GM12878 (cell line): Measurements from ENCODE around the gene GIPC3. TPM values are rescaled to one million over a fixed set of nuclear protein-coding genes. Genes with fewer than 3 reads are reported as not detected.

Experiments
- ATAC-seq: fragments of 200-7000 bp; cut with Tn5 transposase; 3 replicates; pipeline ENCODE4 v1.9.1; 2020; ENCODE audit warnings: mild to moderate bottlenecking, moderate library complexity
- BruUV-seq: library from RNA; stranded (reverse); fragments of 400-500 nt; replicated peaks from 2 replicates; lab custom pipeline; 2021; lab: Mats Ljungman, UMichigan
- CTCF ChIA-PET: fragments of 300-600 bp; sonication (Branson Sonifier 250); formaldehyde crosslinking; extraction: SDS; loops from one replicate; lab custom pipeline; 2021; ENCODE audit warnings: inconsistent platforms; lab: Yijun Ruan, JAX
- POLR2A ChIA-PET: fragments of 350-600 bp; formaldehyde crosslinking; extraction: SDS; loops from one replicate; lab custom pipeline; 2021; ENCODE audit warnings: inconsistent platforms; lab: Charles Lee
- RAD21 ChIA-PET: fragments of 300-600 bp; sonication (Branson Sonifier 250); formaldehyde crosslinking; loops from one replicate; lab custom pipeline; 2023; ENCODE audit warnings: antibody characterized with exemption; ENCODE audit not compliant: unreplicated experiment; lab: Charles Lee
- SMC1A ChIA-PET: fragments of 300-600 bp; sonication (Branson Sonifier 250); formaldehyde crosslinking; loops from one replicate; lab custom pipeline; 2023; ENCODE audit not compliant: unreplicated experiment, uncharacterized antibody; lab: Charles Lee
- DNase-seq: peaks from one replicate; pipeline ENCODE4 v3.0.0-alpha.2; 2011; ENCODE audit warnings: low read depth, low spot score
- FAIRE-seq: peaks from 3 replicates; lab custom pipeline; 2011; peaks lifted over from hg19 to GRCh38; lab: Jason Lieb, UNC
- H2AFZ ChIP-seq: 2 replicates; pipeline ENCODE4 v1.6.0; 2011; ENCODE audit warnings: low read depth, low read length, control low read depth; ENCODE audit not compliant: control insufficient read depth
- H3K27ac ChIP-seq: 2 replicates; pipeline ENCODE4 v1.5.1; 2011; ENCODE audit warnings: control low read depth; ENCODE audit not compliant: control insufficient read depth, insufficient read depth
- H3K27me3 ChIP-seq, 2 experiments: replicated peaks in 1 of 2; 2 replicates each; pipeline versions ENCODE4 v1.6.0 to v1.6.1; 2011; ENCODE audit warnings: low read length in 1 of 2; ENCODE audit not compliant: control insufficient read depth in 2 of 2, insufficient read depth in 2 of 2
- H3K36me3 ChIP-seq, 2 experiments: 2 replicates each; pipeline ENCODE4 v1.5.1; 2011; ENCODE audit warnings: low read length in 1 of 2; ENCODE audit not compliant: control insufficient read depth in 2 of 2, insufficient read depth in 2 of 2
- H3K4me1 ChIP-seq: 2 replicates; pipeline ENCODE4 v1.6.1; 2011; ENCODE audit warnings: mild to moderate bottlenecking, low read length, moderate library complexity, mixed read lengths; ENCODE audit not compliant: control insufficient read depth, insufficient read depth
- H3K4me2 ChIP-seq: 2 replicates; pipeline ENCODE4 v1.6.0; 2011; ENCODE audit warnings: control low read depth; ENCODE audit not compliant: control insufficient read depth, insufficient read depth
- H3K4me3 ChIP-seq: fragments of 200-600 bp; sonication (generic); 2 replicates; pipeline ENCODE4 v1.5.1; 2016
- H3K79me2 ChIP-seq: 2 replicates; pipeline ENCODE4 v1.6.0; 2011; ENCODE audit warnings: low read length; ENCODE audit not compliant: control insufficient read depth, insufficient read depth
- H3K9ac ChIP-seq: 2 replicates; pipeline ENCODE4 v1.8.0; 2011; ENCODE audit warnings: low read length, control low read depth, mixed read lengths; ENCODE audit not compliant: control insufficient read depth, insufficient read depth
- H3K9me3 ChIP-seq: replicated peaks from 3 replicates; pipeline ENCODE4 v1.5.1; 2011; ENCODE audit warnings: mild to moderate bottlenecking, low read length; ENCODE audit not compliant: control insufficient read depth, insufficient read depth
- H4K20me1 ChIP-seq: 2 replicates; pipeline ENCODE4 v1.6.0; 2011; ENCODE audit not compliant: control insufficient read depth, insufficient read depth
- ETV6 ChIP-seq, 2 experiments: fragments of 450-650 bp in 1 of 2; IDR thresholded peaks in 1 of 2; conservative IDR thresholded peaks in 1 of 2; 2 replicates each; pipeline ENCODE4 v1.6.1; 2014; ENCODE audit warnings: antibody characterized with exemption in 1 of 2, borderline replicate concordance in 1 of 2, low read depth in 1 of 2, mild to moderate bottlenecking in 1 of 2, moderate library complexity in 1 of 2
- MEF2A ChIP-seq: IDR thresholded peaks from 2 replicates; pipeline ENCODE4 v1.6.1; 2011; ENCODE audit warnings: low read depth, mild to moderate bottlenecking, low read length, moderate library complexity; ENCODE audit not compliant: insufficient read depth
- NFXL1 ChIP-seq: fragments of 450-650 bp; IDR thresholded peaks from 2 replicates; pipeline ENCODE4 v1.6.1; 2017; ENCODE audit warnings: antibody characterized with exemption, mild to moderate bottlenecking, borderline replicate concordance
- SP1 ChIP-seq: IDR thresholded peaks from one replicate; pipeline ENCODE4 v1.6.1; 2011; ENCODE audit warnings: low read depth, low read length
- WGBS: methylation state at CpG from one replicate; pipeline ENCODE4 v1.1.6; 2016; ENCODE audit warnings: low lambda C conversion rate; ENCODE audit not compliant: insufficient replicate concordance, insufficient coverage; ENCODE audit errors: missing lambda C conversion rate; 5-methylcytosine and 5-hydroxymethylcytosine counted together
- in situ Hi-C: fragments of 300-500 bp; cut with MboI; formaldehyde crosslinking; loops from 9 replicates; pipeline ENCODE4 v1.14.3; 2018; ENCODE audit warnings: mixed read lengths
- intact Hi-C: fragments of 100-400 bp; cut with micrococcal nuclease; formaldehyde crosslinking; loops from one replicate; pipeline ENCODE4 v1.14.2; 2022; ENCODE audit not compliant: unreplicated experiment
- polyA plus RNA-seq, 11 experiments: library from polyadenylated mRNA; depleted of rRNA in 4 of 11; unstranded in 6 of 11; stranded (reverse) in 5 of 11; fragments of >200 nt; fragmentation: Nextera tagmentation in 4 of 11; fragmentation: Illumina TruSeq in 1 of 11; extraction: Ambion mirVana in 4 of 11; extraction: Trizol in 1 of 11; gene quantifications; 1 replicate in 1 of 11; 2 replicates in 10 of 11; pipeline versions ENCODE4 v1.2.1 to v1.2.3, GENCODE V29; 2011 to 2016; ENCODE audit warnings: inconsistent platforms in 2 of 11, missing spikeins in 2 of 11, low read depth in 1 of 11
- total RNA-seq, 4 experiments: library from RNA; depleted of rRNA in 3 of 4; stranded (reverse); fragments of >200 nt in 3 of 4; fragmentation: Illumina TruSeq in 1 of 4; extraction: Trizol in 1 of 4; gene quantifications; 2 replicates each; pipeline versions ENCODE4 v1.2.1 to v1.2.3, GENCODE V29; 2013 to 2021
- TF ChIP-seq, protein P1 (sequence below): fragments of 150-350 bp; IDR thresholded peaks from 2 replicates; pipeline ENCODE4 v1.6.1; 2014; ENCODE audit warnings: mild to moderate bottlenecking, low read depth, low read length
- TF ChIP-seq, protein P2 (sequence below): IDR thresholded peaks from 2 replicates; pipeline ENCODE4 v1.6.1; 2011; ENCODE audit warnings: borderline replicate concordance, low read depth, mild to moderate bottlenecking, moderate library complexity, mixed read lengths, low read length; ENCODE audit not compliant: insufficient read depth; ENCODE audit errors: extremely low read length
- TF ChIP-seq, protein P3 (sequence below), 3 experiments: IDR thresholded peaks in 2 of 3; conservative IDR thresholded peaks in 1 of 3; 2 replicates each; pipeline ENCODE4 v1.5.1; 2011; ENCODE audit warnings: low read depth in 3 of 3, low read length in 3 of 3, mild to moderate bottlenecking in 3 of 3, control low read depth in 2 of 3, moderate library complexity in 2 of 3, inconsistent platforms in 1 of 3, mixed read lengths in 1 of 3; ENCODE audit not compliant: control insufficient read depth in 2 of 3, insufficient read depth in 1 of 3; ENCODE audit errors: extremely low read depth in 1 of 3

The GIPC3 gene
- total and polyA plus RNA-seq, 10 of the 15 experiments (the other 5 are each of a cell fraction or from before 2014, with no cell fraction given): not detected

GRCh38 chr19:3620817-3621547, 35.7 kb downstream of the GIPC3 start:
- ATAC-seq: no peak
- SMC1A ChIA-PET: no interaction called here
- DNase-seq: no peak
- Histone ChIP-seq H3K27ac (no peak overlapping the region), H4K20me1 (no peaks in the 10 kb centered on the region), H2AFZ (no peak overlapping the region), H3K79me2 (peaks cover 14% of the 10 kb centered on the region), H3K4me1 (peaks cover 3% of the 10 kb centered on the region; the same call in 1 of the 2 replicates), H3K4me3 (no peak overlapping the region), H3K36me3 (peaks cover 0 to 11% of the 10 kb centered on the region in 2 experiments; a peak in 3 of 4 replicates), H3K27me3 (no peaks in the 10 kb centered on the region), H3K9ac (no peak overlapping the region), H3K9me3 (no peaks in the 10 kb centered on the region), H3K4me2 (no peak overlapping the region)
- 88% methylated on average over 24 of the region's 24 CpGs for WGBS
- POLR2A ChIA-PET: no interaction called here
- RAD21 ChIA-PET: no interaction called here
- intact Hi-C loops: no loop called here
- TF ChIP-seq MEF2A (no peak), SP1 (no peak), NFXL1 (no peak), ETV6 (conservative IDR thresholded peaks at IDR 0.05 in 1 of 2, IDR thresholded peaks at IDR 0.05 in 1 of 2; ENCODE audit: borderline replicate concordance in 1 of 2, low read depth in 1 of 2) (no peak)
- TF ChIP-seq, protein P1, sequence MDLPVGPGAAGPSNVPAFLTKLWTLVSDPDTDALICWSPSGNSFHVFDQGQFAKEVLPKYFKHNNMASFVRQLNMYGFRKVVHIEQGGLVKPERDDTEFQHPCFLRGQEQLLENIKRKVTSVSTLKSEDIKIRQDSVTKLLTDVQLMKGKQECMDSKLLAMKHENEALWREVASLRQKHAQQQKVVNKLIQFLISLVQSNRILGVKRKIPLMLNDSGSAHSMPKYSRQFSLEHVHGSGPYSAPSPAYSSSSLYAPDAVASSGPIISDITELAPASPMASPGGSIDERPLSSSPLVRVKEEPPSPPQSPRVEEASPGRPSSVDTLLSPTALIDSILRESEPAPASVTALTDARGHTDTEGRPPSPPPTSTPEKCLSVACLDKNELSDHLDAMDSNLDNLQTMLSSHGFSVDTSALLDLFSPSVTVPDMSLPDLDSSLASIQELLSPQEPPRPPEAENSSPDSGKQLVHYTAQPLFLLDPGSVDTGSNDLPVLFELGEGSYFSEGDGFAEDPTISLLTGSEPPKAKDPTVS: no peak
- TF ChIP-seq, protein P2, sequence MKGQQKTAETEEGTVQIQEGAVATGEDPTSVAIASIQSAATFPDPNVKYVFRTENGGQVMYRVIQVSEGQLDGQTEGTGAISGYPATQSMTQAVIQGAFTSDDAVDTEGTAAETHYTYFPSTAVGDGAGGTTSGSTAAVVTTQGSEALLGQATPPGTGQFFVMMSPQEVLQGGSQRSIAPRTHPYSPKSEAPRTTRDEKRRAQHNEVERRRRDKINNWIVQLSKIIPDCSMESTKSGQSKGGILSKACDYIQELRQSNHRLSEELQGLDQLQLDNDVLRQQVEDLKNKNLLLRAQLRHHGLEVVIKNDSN: no peak
- TF ChIP-seq, protein P3, sequence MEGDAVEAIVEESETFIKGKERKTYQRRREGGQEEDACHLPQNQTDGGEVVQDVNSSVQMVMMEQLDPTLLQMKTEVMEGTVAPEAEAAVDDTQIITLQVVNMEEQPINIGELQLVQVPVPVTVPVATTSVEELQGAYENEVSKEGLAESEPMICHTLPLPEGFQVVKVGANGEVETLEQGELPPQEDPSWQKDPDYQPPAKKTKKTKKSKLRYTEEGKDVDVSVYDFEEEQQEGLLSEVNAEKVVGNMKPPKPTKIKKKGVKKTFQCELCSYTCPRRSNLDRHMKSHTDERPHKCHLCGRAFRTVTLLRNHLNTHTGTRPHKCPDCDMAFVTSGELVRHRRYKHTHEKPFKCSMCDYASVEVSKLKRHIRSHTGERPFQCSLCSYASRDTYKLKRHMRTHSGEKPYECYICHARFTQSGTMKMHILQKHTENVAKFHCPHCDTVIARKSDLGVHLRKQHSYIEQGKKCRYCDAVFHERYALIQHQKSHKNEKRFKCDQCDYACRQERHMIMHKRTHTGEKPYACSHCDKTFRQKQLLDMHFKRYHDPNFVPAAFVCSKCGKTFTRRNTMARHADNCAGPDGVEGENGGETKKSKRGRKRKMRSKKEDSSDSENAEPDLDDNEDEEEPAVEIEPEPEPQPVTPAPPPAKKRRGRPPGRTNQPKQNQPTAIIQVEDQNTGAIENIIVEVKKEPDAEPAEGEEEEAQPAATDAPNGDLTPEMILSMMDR (IDR thresholded peaks at IDR 0.05 in 2 of 3, conservative IDR thresholded peaks at IDR 0.05 in 1 of 3; ENCODE audit: control insufficient read depth in 2 of 3, extremely low read depth in 1 of 3, insufficient read depth in 1 of 3, low read depth in 3 of 3, low read length in 3 of 3): no peak
- FAIRE-seq: no peak
- in situ Hi-C loops: no loop called here
- CTCF ChIA-PET: interaction anchor here (0.6 to 0.8 kb wide), 2 partner anchors 35 to 36 kb away, joined by 3 read pairs; partner anchors contain the start of gene GIPC3
- no TSS peak for BruUV-seq
